ENCODE data around the gene KCNN3.

DNA sequence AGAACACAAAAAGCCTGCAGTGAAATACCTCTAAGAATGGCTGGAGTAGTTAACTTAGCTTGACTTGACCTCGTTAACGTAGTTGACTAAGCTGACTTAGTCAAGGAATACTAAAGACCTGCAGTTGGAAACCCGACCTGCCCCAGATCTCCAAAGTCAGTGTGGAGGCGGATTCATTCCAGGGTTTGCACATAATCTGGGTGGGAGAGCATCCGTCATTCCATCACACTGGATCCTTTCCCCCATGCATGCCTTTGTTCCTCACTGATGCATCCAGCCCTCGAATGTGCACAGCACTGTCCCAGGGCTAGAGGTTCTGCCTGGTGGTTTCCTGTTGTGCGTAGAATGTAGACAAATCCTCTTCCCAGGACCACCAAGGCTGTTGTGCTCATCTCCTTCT is 76.4 kb downstream of the KCNN3 start:
- TF ChIP-seq, protein P1, sequence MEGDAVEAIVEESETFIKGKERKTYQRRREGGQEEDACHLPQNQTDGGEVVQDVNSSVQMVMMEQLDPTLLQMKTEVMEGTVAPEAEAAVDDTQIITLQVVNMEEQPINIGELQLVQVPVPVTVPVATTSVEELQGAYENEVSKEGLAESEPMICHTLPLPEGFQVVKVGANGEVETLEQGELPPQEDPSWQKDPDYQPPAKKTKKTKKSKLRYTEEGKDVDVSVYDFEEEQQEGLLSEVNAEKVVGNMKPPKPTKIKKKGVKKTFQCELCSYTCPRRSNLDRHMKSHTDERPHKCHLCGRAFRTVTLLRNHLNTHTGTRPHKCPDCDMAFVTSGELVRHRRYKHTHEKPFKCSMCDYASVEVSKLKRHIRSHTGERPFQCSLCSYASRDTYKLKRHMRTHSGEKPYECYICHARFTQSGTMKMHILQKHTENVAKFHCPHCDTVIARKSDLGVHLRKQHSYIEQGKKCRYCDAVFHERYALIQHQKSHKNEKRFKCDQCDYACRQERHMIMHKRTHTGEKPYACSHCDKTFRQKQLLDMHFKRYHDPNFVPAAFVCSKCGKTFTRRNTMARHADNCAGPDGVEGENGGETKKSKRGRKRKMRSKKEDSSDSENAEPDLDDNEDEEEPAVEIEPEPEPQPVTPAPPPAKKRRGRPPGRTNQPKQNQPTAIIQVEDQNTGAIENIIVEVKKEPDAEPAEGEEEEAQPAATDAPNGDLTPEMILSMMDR (IDR thresholded peaks at IDR 0.05; ENCODE audit: low read length) = no peak
- no peak for TF ChIP-seq EZH2 (optimal IDR thresholded peaks at IDR 0.05; ENCODE audit: low read depth, low read length)
